ENCODE measurements around the gene TADA2A.
"Not testable (repeated sequence)": the region's sequence is repeated elsewhere in the genome, so short reads cannot be mapped to it uniquely, and the experiment has no call there.

TADA2A gene

DNA sequence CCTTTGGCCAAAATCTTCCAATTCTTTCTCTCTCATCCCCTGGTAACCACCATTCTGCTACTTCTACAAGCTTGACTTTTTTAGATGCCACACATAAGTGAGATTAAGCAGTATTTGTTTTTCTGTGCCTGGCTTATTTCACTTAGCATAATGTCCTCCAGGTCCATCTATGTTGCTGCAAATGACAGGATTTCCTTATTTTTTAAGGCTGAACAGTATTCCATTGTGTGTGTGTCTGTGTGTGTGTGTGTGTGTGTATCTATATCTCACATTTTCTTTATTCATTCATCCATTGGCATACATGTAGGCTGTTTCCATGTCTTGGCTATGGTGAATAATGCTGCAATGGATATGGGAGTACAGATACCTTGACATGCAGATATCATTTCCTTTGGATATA is 6.2 kb upstream of the TADA2A start:
- DNase-seq (ENCODE audit: low read depth in 2 of 2) = no peak

DNA sequence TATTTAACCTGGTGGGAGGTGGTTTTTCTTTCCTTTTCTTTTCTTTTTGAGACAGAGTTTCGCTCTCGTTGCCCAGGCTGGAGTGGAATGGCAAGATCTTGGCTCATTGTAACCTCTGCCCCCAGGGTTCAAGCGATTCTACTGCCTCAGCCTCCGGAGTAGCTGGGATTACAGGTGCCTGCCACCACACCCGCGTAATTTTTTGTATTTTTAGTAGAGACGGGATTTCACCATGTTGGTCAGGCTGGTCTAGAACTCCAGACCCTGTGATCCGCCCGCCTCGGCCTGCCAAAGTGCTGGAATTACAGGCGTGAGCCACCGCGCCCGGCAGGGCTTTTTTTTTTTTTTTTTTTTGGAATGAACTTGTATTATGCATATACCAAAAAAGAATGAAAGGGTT is 1.2 kb upstream of the TADA2A start:
- DNase-seq (ENCODE audit: low read depth in 2 of 2) = not testable (repeated sequence)

DNA sequence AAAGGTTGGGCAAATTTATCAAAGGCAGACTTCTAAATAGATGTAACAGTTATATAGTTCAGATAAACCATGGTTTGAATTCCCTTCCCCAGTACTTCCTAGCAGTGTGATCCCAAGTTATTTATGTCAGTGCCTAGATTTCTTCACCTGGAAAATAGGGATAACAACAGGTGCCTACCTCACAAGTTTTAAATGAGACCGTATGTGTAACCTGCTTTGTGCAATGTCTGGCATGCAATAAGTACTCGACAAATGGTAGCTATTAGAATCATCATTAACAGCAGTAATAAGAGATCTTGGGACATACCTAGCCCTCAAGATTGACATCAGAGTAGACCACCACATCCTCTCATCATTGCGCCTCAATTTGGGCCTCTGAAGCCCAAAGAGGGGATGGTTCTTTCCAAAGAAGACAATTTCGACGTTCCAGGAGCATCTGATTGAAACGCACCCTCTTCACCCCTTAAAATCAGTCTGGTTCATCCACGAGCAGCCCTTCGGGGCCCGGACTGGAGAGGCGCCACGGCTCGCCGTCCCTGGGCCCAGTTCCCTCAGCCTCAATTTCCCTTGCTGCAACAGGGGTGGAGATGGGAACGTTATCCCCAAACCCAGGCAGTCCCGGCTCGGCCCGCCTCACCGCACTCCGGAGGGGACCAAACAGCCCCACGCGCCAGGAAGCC is 591 bp upstream of the TADA2A start:
- no peak for DNase-seq (ENCODE audit: low read depth in 2 of 2)

DNA sequence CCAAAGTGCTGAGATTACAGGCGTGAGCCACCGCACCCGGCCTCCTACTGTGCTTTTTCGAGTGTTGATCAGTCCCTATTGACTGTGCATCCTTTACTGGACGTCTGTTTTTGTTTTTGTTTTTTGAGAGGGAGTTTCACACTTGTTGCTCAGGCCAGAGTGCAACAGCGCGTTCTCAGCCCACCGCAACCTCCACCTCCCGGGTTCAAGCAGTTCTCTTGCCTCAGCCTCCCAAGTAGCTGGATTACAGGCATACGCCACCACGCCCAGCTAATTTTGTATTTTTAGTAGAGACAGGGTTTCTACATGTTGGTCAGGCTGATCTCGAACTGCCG is 1.4 kb downstream of the TADA2A start:
- not testable (repeated sequence) for DNase-seq (ENCODE audit: low read depth in 2 of 2)

DNA sequence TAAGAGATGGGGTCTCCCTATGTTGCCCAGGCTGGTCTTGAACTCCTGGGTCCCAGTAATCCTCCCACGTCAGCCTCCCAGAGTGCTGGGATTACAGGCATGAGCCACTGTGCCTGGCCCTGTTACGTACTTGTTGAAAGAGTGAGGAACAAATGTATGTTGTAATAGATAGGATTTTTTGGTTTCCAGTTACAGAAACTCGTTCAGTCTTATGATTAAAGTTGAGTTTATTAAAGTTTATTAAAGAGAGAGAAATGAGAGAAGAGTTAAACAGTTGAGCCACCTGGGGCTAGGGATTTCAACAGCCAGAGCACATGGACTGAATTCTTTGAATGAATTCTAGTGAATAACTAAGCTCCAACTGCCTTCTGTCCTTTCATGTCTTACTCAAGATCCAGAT is 3.7 kb downstream of the TADA2A start:
- DNase-seq (ENCODE audit: low read depth in 2 of 2) = no peak

DNA sequence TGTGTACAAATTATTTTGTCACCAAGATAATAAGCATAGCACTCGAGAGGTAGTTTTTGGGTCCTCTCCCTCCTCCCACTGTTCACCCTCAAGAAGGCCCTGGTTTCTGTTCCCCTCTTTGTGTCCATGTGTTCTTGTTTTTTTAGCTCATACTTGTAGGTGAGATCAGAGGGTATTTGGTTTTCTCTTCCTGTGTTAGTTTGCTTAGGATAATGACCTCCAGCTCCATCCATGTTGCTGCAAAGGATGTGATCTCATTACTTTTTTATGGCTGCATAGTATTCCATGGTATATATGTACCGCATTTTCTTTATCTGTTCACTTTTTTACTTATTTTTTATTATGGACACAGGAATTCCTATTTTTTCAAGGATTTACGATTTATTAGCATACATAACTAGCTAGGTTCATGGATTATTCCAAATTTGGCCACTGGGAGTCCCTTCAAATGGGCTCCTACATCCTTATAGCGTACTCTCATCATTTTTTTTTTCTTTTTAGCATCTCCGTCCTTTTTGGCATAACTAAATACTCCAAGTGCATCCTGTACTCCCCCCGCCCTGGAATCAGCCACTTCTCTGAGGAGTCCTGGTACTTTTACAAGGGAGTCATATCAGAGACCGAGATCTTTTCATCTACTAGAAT is 7.3 kb downstream of the TADA2A start:
- no peak for DNase-seq (ENCODE audit: low read depth in 2 of 2)

DNA sequence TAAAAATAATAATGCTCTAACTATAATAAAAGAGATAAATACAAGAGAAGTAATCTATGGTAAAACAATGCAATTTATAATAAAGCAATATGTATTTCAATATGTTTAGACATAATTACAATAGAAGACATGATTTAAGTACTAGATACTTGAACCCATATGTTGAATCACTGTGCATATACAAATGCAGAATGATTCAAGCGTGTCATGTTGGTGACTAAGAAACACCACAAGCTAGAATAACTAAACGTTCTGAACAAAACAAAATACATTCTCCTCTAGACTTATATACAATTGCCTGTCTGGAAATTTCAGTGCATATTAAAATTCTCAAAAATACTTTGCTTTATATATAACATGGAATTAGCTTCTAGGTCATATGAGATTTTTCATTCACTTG is 11.2 kb downstream of the TADA2A start:
- DNase-seq (ENCODE audit: low read depth in 2 of 2) = no peak

DNA sequence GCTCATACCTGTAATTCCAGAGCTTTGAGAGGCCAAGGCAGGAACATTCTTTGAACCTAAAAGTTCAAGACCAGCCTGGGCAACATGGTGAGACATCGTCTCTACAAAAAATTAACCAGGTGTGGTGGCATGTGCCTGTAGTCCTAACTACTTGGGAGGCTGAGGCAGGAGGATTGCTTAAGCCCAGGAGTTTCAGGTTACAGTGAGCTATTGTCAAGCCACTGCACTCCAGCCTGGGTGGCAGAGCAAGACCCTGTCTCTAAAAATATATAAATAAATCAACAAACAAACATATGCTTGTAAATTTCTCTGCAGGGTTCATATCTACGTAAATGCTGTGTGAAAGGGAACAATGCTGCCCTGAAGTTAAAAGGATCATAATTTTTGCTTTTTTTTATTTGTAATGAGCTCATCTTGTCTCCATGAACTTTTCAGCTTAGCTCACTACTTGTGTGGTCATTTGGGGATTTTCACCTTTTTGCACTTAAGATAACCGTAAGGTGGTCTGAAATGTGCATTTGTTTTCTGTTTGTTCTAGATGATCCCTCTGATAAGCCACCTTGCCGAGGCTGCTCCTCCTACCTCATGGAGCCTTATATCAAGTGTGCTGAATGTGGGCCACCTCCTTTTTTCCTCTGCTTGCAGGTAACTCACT is 16.4 kb downstream of the TADA2A start:
- no peak for DNase-seq (ENCODE audit: low read depth in 2 of 2)

DNA sequence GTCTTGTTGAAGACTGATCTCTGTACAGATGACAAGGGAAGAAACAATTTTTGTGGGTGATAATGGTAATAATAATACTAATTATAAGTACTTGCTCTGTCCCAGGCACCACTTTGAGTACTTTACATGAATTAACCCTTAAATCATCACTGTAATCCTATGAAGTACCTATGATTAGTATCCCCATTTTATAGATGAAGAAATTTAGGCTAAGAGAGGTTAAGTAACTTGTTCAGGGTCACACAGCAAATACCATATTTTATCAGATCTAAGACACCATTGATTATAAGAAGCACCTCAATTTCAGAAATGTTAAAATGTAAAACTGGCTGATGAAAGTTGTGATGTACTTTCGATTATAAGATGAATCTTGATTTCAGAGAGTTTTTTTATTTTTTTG is 18.6 kb downstream of the TADA2A start:
- no peak for DNase-seq (ENCODE audit: low read depth in 2 of 2)

DNA sequence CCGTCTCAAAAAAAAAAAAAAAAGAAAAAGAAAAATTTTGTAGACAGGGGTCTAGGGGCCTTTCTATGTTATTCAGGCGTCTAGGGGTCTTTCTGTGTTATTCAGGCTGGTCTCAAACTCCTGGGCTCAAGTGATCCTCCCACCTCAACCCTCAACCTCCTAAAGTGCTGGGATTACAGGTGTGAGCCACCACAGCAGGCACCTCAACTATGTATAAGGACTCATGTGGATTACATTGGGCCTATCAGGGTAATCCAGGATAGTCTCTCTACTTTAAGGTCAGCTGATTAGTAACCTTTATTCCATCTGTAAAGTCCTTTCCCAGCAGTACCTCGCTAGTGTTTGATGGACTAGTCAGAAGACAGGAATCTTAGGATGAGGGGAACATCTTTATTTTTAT is 22.4 kb downstream of the TADA2A start:
- DNase-seq (ENCODE audit: low read depth in 2 of 2) = no peak

DNA sequence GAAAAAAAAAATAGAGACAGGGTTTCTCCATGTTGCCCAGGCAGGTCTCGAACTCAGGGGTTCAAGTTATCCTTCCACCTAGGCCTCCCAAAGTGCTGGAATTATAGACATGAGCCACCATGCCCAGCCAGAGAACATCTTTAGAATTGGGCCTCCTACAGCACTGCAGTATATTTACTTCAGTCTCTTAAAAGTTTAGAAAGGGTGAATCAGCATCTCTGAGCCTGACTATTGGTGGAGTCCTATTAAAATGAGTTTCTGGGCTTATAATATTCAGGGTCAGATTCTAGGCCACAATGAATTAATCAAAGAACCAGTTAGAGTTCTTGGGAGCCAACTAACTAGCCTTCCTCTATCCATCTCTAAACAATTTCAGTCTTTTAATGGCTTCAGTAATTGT is 22.8 kb downstream of the TADA2A start:
- no peak for DNase-seq (ENCODE audit: low read depth in 2 of 2)

DNA sequence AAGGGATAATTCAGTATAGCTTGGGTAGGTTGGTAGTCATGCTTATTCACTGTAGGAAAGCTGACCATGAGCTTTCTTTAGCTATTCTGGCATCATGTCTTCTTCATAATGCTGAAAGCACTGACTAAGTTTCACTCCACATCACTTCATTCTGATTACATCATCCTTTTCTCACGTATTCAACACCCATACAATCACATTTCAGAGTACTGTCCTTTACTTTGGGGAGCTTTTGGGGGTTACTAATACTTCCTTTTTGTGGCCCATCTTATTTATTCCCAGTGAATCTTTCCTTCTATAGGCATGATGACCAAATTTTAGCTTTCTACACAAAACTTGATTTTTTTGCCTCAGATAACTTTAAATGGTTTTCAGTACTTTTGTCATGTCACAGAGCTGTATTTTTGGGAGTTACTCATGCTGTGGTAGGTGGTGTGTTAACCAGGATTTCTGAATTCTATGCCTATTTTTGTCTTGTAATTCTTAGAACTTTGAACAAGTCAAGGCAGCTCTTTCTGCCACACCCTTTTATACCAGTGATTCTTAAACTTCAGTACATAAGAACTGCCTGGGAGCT is 23.5 kb downstream of the TADA2A start:
- DNase-seq (ENCODE audit: low read depth in 2 of 2) = no peak

DNA sequence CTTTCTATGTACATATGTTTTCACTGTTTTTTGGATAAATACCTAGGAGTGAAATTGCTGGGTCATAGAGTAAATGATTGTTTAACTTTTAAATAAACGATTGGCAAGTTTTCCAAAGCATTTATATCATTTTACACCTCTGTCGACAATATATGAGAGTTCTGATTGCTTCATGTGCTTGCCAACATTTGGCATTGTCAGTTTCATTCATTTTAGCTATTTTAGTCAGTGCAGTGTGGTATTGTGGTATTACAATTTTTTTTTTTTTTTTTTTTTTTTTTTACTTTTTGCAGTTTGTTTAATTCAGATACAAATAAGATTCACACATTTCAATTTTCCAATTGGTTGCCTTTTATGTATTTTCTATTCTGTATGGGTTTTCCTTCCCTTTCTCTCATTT is 26.0 kb downstream of the TADA2A start:
- no peak for DNase-seq (ENCODE audit: low read depth in 2 of 2)

DNA sequence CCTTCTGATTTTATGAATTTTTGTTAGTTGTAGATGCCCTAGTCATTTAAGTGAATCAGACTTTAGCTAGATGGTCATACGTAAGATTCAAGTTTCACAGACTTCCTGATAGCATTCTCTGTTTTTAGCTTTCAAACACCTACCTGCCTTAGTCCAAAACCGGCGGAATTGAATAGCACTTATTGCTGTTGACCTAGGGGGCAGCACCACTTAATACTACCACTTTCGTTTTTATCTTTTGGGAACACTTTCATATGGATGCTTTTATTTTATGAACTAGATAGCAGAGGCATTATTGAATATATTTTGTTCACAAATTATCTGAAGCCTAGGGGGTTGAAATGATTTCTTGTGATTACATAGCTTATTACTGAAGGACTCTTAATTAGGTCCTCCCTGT is 31.5 kb downstream of the TADA2A start:
- DNase-seq (ENCODE audit: low read depth in 2 of 2) = no peak

DNA sequence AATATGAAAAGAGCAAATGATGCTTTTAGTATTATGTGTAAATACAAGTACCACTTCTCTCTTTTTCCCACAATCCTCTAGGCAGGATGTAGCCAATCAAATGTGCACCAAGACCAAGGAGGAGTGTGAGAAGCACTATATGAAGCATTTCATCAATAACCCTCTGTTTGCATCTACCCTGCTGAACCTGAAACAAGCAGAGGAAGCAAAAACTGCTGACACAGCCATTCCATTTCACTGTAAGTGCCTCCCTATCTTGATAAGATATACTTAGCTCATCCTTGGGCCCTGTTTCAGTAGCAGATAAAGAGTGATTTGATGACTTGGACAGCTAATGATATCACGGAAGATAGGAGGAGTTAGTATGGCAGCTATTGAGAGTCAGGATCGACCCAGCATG is 33.7 kb downstream of the TADA2A start:
- DNase-seq (ENCODE audit: low read depth in 2 of 2) = no peak

DNA sequence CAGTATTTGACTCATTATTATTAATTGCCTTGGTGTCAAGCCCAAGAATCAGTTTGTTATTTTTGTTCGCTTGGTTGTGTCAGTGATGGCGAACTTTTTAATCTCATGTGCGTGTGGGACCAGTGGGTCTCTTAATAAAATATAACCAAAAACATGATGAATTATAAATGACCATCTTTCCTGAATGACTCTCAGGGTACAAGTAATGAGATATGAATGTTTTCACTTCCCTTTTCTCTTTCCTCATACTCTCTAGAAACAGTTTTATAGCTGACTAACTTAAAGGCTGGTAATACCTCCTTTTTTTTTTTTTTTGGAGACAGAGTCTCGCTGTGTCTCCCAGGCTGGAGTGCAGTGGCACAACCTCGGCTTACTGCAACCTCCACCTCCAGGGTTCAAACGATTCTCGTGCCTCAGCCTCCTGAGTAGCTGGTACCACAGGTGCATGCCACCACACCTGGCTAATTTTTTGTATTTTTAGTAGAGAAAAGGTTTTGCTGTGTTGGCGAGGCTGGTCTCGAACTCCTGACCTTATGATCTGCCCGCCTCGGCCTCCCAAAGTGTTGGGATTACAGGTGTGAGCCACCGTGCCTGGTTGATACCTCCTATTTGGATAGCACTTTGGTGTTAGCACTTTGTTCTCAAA is 34.8 kb downstream of the TADA2A start:
- not testable (repeated sequence) for DNase-seq (ENCODE audit: low read depth in 2 of 2)

DNA sequence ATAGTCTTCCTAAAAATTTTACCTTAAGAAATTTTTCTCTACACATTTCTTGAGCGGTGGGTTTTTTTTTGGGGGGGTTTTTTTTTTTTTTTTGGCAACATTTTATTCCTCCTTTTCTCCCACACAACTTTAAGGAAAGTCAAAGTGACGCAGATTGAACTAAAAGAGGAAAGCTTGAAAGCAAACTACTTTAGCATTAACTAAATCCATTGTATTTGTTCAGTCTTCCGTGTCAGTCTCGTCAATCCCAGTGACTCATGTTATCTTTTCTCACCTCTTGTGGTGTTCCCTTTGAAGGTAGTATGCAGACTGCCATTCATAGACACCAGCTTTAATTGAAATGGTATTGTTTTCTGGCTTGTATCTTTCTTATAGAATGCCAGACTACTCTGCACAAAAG is 39.3 kb downstream of the TADA2A start:
- DNase-seq (ENCODE audit: low read depth in 2 of 2) = no peak

DNA sequence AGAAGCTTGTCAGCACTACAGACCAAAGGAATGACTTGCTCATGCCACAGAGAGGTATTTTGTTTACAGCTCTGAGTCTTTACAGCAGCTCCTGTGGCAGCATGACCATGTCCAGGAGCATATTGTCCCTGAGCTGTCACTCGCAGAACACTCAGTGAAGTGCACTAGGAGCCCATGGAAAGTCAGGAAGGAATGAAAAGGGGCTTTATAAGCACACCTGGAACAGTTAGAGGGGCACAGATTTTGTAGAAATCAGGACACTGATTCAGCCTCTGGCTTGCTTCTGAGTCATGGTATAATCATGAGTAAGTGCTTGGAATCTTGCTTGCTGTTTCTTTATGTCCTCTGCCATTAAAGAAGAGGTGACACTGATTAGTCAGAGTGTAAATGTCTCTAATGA is 41.0 kb downstream of the TADA2A start:
- no peak for DNase-seq (ENCODE audit: low read depth in 2 of 2)

DNA sequence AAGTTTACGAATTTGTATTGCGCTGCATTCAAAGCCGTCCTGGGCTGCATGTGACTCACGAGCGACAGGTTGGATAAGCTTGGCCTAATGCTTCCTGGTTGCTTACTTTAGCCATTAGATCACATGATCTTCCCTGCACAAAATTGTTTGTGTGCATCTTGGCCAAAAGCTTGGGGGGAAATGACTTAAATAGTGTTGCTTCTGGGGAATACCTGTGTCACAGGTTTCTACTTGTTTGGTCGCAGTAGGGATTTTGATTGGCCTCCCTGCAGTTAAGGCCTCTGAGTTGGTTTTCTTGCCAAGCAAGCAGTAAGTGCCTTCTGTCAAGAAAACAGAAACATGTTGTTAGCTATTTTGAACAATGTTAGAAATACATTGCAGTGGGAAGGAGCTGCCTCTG is 43.4 kb downstream of the TADA2A start:
- DNase-seq (ENCODE audit: low read depth in 2 of 2) = no peak

DNA sequence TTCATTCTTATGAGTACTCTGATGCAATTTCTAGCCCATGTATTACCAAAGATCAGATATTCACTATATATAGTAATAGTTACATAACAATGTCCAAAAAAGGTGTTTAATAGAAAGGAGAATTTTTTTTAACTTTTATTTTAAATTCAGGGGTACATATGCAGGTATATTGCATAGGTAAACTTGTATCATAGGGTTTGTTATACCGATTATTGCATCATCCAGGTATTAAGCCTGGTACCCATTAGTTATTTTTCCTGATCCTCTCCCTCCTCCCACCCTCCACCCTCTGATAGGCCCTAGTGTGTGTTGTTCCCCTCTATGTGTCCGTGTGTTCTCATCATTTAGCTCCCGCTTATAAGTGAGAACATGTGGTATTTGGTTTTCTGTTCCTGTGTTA is 51.1 kb downstream of the TADA2A start:
- DNase-seq (ENCODE audit: low read depth in 2 of 2) = not testable (repeated sequence)

DNA sequence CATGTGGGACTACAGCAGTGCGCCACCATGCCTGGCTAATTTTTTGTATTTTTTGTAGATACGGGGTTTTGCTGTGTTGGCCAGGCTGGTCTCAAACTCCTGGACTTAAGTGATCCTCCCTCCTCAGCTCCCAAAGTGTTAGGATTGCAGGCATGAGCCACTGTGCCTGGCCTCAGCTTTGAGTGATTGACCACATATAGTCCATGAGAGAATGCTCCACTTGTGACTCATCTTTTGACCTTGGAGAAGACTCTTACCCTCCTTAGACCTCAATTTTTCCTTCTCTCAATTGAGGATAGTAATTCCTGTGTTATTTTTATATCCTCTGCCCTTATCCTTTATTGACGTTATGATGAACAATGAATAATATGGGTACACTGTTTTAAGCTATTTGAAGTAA is 52.1 kb downstream of the TADA2A start:
- no peak for DNase-seq (ENCODE audit: low read depth in 2 of 2)

DNA sequence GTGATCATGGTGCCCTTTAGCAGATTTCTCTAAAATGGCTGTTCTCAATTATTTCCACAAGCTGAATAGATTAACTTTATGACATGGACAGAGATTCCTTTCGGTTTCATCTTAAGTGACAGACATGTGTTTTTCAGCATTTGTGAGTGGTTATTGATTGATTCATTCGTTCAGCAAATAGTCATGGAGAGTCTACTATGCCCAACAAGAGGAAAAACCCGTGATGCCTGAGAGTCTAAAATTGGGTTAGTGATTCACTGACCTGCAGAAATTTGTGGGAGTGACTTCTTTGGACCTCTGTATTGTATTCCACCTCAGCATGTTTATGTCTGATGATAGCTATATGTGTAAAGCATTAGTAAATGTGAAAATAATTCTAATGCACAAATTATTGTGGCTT is 55.0 kb downstream of the TADA2A start:
- DNase-seq (ENCODE audit: low read depth in 2 of 2) = no peak

DNA sequence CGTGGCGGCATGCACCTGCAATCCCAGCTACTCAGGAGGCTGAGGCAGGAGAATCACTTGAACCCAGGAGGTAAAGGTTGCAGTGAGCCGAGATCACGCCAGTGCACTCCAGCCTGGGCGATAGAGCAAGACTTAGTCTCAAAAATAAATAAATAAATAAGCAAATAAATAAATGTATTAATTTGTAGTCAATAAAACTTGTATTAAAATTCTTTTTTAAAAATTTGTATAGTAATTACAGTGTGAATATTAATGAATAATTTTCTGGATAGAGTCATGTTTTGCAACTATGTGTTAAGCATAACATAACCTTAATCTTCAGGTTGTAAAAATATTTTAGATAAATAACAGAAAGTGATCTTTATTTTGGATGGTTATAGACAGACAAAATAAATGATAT is 55.8 kb downstream of the TADA2A start:
- DNase-seq (ENCODE audit: low read depth in 2 of 2) = no peak
